A549 treated with DMSO at 1 μM for 4 hours (cell line): Measurements from ENCODE around the gene SSX4. TPM values are rescaled to one million over a fixed set of nuclear protein-coding genes. Genes with fewer than 3 reads are reported as not detected.

Source experiments
- total RNA-seq: library from RNA; stranded (reverse); fragments of 200-300 nt; extraction: Qiagen RNA extraction; gene quantifications from 5 replicates; pipeline ENCODE4 v1.2.3, GENCODE V29; 2022; ENCODE audit warnings: low read depth

SSX4 gene, protein sequence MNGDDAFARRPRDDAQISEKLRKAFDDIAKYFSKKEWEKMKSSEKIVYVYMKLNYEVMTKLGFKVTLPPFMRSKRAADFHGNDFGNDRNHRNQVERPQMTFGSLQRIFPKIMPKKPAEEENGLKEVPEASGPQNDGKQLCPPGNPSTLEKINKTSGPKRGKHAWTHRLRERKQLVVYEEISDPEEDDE
- total RNA-seq: not detected in 5 replicates

DNA sequence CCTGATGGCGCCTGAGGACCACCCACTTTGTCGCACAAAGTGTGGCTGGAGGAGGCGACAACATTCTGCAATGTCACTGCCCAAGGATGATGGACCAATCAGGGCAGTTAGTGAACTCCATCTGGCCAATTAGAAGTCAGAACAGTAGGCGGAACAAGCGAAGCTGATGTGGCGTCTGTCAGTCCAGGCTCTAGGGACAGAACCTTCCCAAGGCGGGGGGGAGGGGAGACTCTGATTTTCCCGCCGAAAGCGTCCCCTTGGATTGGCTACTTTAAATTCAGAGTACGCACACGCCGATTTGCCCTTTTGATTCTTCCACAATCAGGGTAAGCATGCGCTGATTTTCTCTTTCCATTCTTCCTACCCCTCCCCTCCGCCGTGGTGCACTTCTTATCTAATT, at the start of gene SSX4:
Gene SSX4 (plus strand): TSS at position 301 of the 400 bp plus-strand sequence. CDS start 515 bp downstream, outside the sequence.

GRCh38 chrX:48356315-48357094, 26.8 kb upstream of the SSX4 start, which contains the start of gene SSX3:
Gene SSX3 (minus strand): TSS chrX:48356703. CDS start chrX:48355249, 1,454 bp downstream.

GRCh38 chrX:48411860-48412259, 28.5 kb downstream of the SSX4 start, which contains the start of gene SSX4B:
Gene SSX4B (minus strand): TSS chrX:48411960. CDS start chrX:48411372, 588 bp downstream.

Other genes with a start within 250 kb of the SSX4 start
- not detected in 5 replicates for gene SSX5, start 186.7 kb upstream of the SSX4 start, total RNA-seq
- not detected in 5 replicates for gene SSX1, start 128.1 kb upstream of the SSX4 start, total RNA-seq
- gene SSX3, start 26.8 kb upstream of the SSX4 start, total RNA-seq: not detected in 5 replicates
- not detected in 5 replicates for gene SSX4B, start 28.4 kb downstream of the SSX4 start, total RNA-seq
- 0.10 to 0.44 TPM (median 0.39 TPM) in 5 replicates for gene SLC38A5, start 86.7 kb downstream of the SSX4 start, total RNA-seq
- gene FTSJ1, start 92.7 kb downstream of the SSX4 start, total RNA-seq: 67.1 to 74.5 TPM (median 72.5 TPM) in 5 replicates
- gene PORCN, start 125.5 kb downstream of the SSX4 start, total RNA-seq: 15.2 to 19.4 TPM (median 17.0 TPM) in 5 replicates
- gene EBP, start 138.3 kb downstream of the SSX4 start, total RNA-seq: 138 to 148 TPM (median 144 TPM) in 5 replicates
- gene TBC1D25, start 156.2 kb downstream of the SSX4 start, total RNA-seq: 10.6 to 11.8 TPM (median 10.7 TPM) in 5 replicates
- 293 to 598 TPM (median 332 TPM) in 5 replicates for gene RBM3, start 190.9 kb downstream of the SSX4 start, total RNA-seq
- gene WDR13, start 214.0 kb downstream of the SSX4 start, total RNA-seq: 60.5 to 73.7 TPM (median 65.5 TPM) in 5 replicates